Stomach (tissue), 9 donors: ENCODE measurements around the gene ADSS1. TPM values are rescaled to one million over a fixed set of nuclear protein-coding genes. Genes with fewer than 3 reads are reported as not detected.
A peak's percentile ranks its signal among the peaks of the same experiment; 100 is the strongest.

ENCODE experiments used
- DNase-seq, 2 donors: peaks; one replicate each; pipeline versions ENCODE4 v3.0.0 to v3.0.0-alpha.2; 2013 to 2019
- H3K27ac ChIP-seq, 5 donors: fragments of 200-600 bp in 4 of 5; sonication (generic) in 4 of 5; one replicate each; pipeline ENCODE4 v1.5.1; 2013 to 2019; ENCODE audit warnings: mild to moderate bottlenecking in 1 of 5, moderate library complexity in 1 of 5
- H3K27me3 ChIP-seq, 3 donors: fragments of 200-600 bp; sonication (generic); one replicate each; pipeline ENCODE4 v1.5.1; 2017 to 2019; ENCODE audit warnings: mixed run types in 1 of 3
- H3K36me3 ChIP-seq, 4 donors: fragments of 200-600 bp; sonication (generic); 1 replicate in 3 of 4; 2 replicates in 1 of 4; pipeline ENCODE4 v1.5.1; 2016 to 2019
- H3K4me1 ChIP-seq, 4 donors: fragments of 200-600 bp; sonication (generic); one replicate each; pipeline ENCODE4 v1.5.1; 2016 to 2019
- H3K4me3 ChIP-seq, 4 donors: fragments of 200-600 bp; sonication (generic) in 3 of 4; one replicate each; pipeline ENCODE4 v1.5.1; 2016 to 2019; ENCODE audit warnings: mild to moderate bottlenecking in 1 of 4
- H3K9me3 ChIP-seq, 4 donors: fragments of 200-600 bp; sonication (generic); one replicate each; pipeline ENCODE4 v1.5.1; 2016 to 2019
- CTCF ChIP-seq, 7 experiments: fragments of 450-650 bp in 4 of 7; fragments of 200-600 bp in 3 of 7; sonication (generic) in 3 of 7; IDR thresholded peaks; one replicate each; pipeline ENCODE4 v1.5.1; 2016 to 2019; ENCODE audit warnings: antibody characterized with exemption in 7 of 7, control low read depth in 2 of 7, mild to moderate bottlenecking in 1 of 7
- EP300 ChIP-seq: sonication (generic); formaldehyde crosslinking; IDR thresholded peaks from one replicate; pipeline ENCODE4 v1.6.1; 2017; ENCODE audit warnings: antibody characterized with exemption
- POLR2A ChIP-seq, 4 donors: fragments of 450-650 bp; IDR thresholded peaks; one replicate each; pipeline ENCODE4 v1.6.1; 2016; ENCODE audit warnings: antibody characterized with exemption in 4 of 4, control low read depth in 2 of 4, mild to moderate bottlenecking in 1 of 4, moderate library complexity in 1 of 4
- POLR2AphosphoS5 ChIP-seq, 3 donors: sonication (generic); formaldehyde crosslinking; IDR thresholded peaks; one replicate each; pipeline ENCODE4 v1.6.1; 2016; ENCODE audit warnings: antibody characterized with exemption in 3 of 3
- WGBS, 5 donors: extraction: QIAGEN DNeasy Blood & Tissue Kit in 3 of 5; methylation state at CpG; one replicate each; pipeline versions ENCODE4 v1.1.5 to v1.1.7; 2013 to 2018; 5-methylcytosine and 5-hydroxymethylcytosine counted together
- intact Hi-C: fragments of 100-400 bp; cut with DNase I; formaldehyde crosslinking; loops from one replicate; pipeline ENCODE4 v1.15.1; 2023; ENCODE audit warnings: low total_unique reads
- polyA plus RNA-seq, 3 donors: library from polyadenylated mRNA; stranded (reverse); fragments of 200-250 nt; gene quantifications; one replicate each; pipeline ENCODE4 v1.2.3, GENCODE V29; 2013
- total RNA-seq, 5 donors: library from RNA; depleted of rRNA; stranded (reverse); fragments of >200 nt; gene quantifications; one replicate each; pipeline versions ENCODE4 v1.1.0 to v1.2.3, GENCODE V29; 2014 to 2016
- donor health status: healthy with polysubstance abuse.
- donor health status: Bipolar disorder and iron deficiency.
- donor health status: healthy.

ADSS1 gene
- total and polyA plus RNA-seq, 8 donors: 7.0 to 59.4 (median 12.3) TPM; not detected in 1

DNA sequence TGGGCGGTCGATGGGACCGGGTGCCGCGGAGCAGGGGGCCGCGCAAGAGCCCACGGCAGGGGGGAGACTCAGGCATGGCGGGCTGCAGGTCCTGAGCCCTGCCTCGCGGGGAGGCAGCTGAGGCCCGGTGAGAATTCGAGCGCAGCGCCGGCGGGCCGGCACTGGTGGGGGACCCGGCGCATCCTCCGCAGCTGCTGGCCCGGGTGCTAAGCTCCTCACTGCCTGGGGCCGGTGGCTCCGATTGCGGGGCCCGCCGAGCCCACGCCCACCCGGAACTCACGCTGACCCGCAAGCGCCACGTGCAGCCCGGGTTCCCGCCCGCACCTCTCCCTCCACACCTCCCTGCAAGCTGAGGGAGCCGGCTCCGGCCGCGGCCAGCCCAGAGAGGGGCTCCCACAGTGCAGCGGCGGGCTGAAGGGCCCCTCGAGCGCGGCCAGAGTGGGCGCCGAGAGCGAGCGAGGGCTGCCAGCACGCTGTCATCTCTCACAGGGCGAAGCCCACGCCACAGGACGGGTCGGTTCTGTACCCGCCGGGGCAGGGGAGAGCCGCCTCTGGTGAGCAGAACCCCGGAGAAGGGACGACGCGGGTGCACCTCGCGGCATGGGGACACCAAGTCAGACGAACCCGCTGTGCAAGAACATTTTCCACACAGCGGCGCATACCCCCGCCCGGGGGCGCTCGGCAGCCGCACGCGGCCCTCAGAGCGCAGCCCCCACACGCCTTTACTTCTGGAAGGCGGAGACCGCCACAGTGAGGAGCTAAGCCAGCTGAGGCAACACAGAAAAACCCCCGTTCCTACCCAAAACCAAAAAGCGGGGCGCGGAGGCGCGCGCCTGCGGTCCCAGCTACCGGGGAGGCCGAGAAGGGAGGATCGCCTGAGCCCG, 27.8 kb downstream of the ADSS1 start:
- intact Hi-C loops: no loop called here
- Histone ChIP-seq H3K4me1 (peaks cover 55 to 77% (median 69%) of the 10 kb centered on the region in 4 donors), H3K4me3 (peak overlapping the region; percentile 64 to 99 (median 92)), H3K27me3 (no peaks in the 10 kb centered on the region), H3K36me3 (peaks cover 13 to 17% (median 17%) of the 10 kb centered on the region in 4 donors), H3K27ac (peak overlapping the region; percentile 75 to 92 (median 91)), H3K9me3 (no peaks in the 10 kb centered on the region)
- 76 to 84% (median 80%) methylated on average over 46 to 90 of the region's 90 CpGs for WGBS, 5 donors
- TF ChIP-seq POLR2A (IDR thresholded peaks at IDR 0.05): no peak
- TF ChIP-seq CTCF (IDR thresholded peaks at IDR 0.05): no peak
- no peak for TF ChIP-seq POLR2AphosphoS5 (IDR thresholded peaks at IDR 0.05)
- no peak for TF ChIP-seq EP300
- DNase-seq: peak in 1 of 2 donors; percentile 16

GRCh38 chr14:104752423-104752734, 28.4 kb downstream of the ADSS1 start:
- H3K27me3 ChIP-seq: no peaks in the 10 kb centered on the region
- intact Hi-C loops: no loop called here
- H3K27ac ChIP-seq: peak overlapping the region; percentile 75 to 92 (median 91)
- no peak for TF ChIP-seq POLR2AphosphoS5 (IDR thresholded peaks at IDR 0.05)
- TF ChIP-seq EP300: no peak
- 3 to 6% (median 5%) methylated on average over 7 to 21 of the region's 21 CpGs for WGBS, 5 donors
- H3K36me3 ChIP-seq: peaks cover 18 to 23% (median 23%) of the 10 kb centered on the region in 4 donors
- no peak for DNase-seq
- no peaks in the 10 kb centered on the region for H3K9me3 ChIP-seq
- H3K4me3 ChIP-seq: peak overlapping the region; percentile 64 to 99 (median 92)
- H3K4me1 ChIP-seq: peaks cover 49 to 73% (median 63%) of the 10 kb centered on the region in 4 donors

DNA sequence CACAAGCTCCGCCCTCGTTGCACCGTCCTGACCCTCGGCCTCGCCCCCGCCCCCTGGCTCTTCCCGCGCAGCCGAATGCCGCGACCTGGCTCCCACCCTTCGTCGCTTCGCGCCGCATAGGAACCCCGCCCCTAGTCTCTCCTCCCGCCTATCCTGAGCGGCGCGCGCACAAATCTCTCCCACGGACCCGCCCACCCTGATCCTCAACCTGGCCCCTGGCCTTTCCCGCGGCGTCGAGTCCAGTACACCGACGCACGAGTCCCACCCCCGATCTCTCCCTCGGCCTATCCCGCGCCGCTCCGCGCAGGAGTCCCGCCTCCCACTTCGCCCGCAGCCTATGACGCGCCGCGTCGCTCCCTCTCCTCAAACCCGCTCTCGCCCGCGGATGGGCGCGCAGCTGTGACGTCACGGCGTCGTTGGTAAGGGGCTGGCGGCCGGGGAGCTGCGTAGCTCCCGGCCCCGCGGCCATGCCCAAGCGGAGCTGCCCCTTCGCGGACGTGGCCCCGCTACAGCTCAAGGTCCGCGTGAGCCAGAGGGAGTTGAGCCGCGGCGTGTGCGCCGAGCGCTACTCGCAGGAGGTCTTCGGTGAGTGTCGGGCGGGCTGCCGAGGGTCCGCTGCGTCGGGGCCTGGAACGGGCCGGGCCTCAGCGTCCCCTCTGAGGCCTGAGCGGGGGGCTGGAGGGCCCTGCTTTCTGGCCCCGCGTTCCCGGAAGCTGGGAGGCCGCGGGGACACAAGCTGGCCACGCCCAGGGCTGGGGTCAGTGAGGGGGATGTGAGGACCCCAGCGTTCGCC, 28.9 kb downstream of the ADSS1 start, which contains the start of gene SIVA1:
Gene SIVA1, plus strand, starts transcription at position 413 of the 793 bp plus-strand sequence. Its CDS starts 55 bp downstream, at position 468.
- peaks cover 24 to 29% (median 29%) of the 10 kb centered on the region in 4 donors for H3K36me3 ChIP-seq
- intact Hi-C loops: no loop called here

More for the DNA sequence above, 28.9 kb downstream of the ADSS1 start, which contains the start of gene SIVA1:
- Histone ChIP-seq H3K4me3 (peak within 1 kb of the TSS; percentile 64 to 99 (median 92)), H3K27me3 (no peaks in the 10 kb centered on the region), H3K4me1 (peaks cover 43 to 67% (median 58%) of the 10 kb centered on the region in 4 donors), H3K9me3 (no peaks in the 10 kb centered on the region), H3K27ac (peak within 1 kb of the TSS; percentile 84 to 92 (median 91))
- 0 to 1% (median 0%) methylated on average over 21 to 95 of the region's 95 CpGs for WGBS, 5 donors
- TF ChIP-seq POLR2A (IDR thresholded peaks at IDR 0.05) (peak in 1 of 4 donors; percentile 61), POLR2AphosphoS5 (IDR thresholded peaks at IDR 0.05) (peak; percentile 83 to 95 (median 91)), CTCF (IDR thresholded peaks at IDR 0.05) (no peak), EP300 (no peak)
- DNase-seq: peak; percentile 100
